Sigmoid colon (tissue), 7 donors: ENCODE data around the gene TECR. TPM values are rescaled to one million over a fixed set of nuclear protein-coding genes. Genes with fewer than 3 reads are reported as not detected.

ENCODE experiments used
- DNase-seq: peaks from one replicate; pipeline ENCODE4 v3.0.0-alpha.2; 2019
- H3K27ac ChIP-seq, 4 donors: fragments of 200-600 bp; sonication (generic); one replicate each; pipeline ENCODE4 v1.5.1; 2016 to 2019; ENCODE audit warnings: mild to moderate bottlenecking in 1 of 4
- H3K27me3 ChIP-seq, 3 donors: fragments of 200-600 bp; sonication (generic); one replicate each; pipeline ENCODE4 v1.5.1; 2019; ENCODE audit warnings: mild to moderate bottlenecking in 1 of 3
- H3K36me3 ChIP-seq, 4 donors: fragments of 200-600 bp; sonication (generic); one replicate each; pipeline ENCODE4 v1.5.1; 2016 to 2019
- H3K4me1 ChIP-seq, 4 donors: fragments of 200-600 bp; sonication (generic); one replicate each; pipeline ENCODE4 v1.5.1; 2017 to 2019
- H3K4me3 ChIP-seq, 4 donors: fragments of 200-600 bp; sonication (generic); one replicate each; pipeline ENCODE4 v1.5.1; 2017 to 2019; ENCODE audit warnings: mild to moderate bottlenecking in 2 of 4, moderate library complexity in 1 of 4
- H3K9me3 ChIP-seq, 4 donors: fragments of 200-600 bp in 3 of 4; sonication (generic) in 3 of 4; one replicate each; pipeline versions ENCODE4 v1.5.1 to v1.6.1; 2013 to 2019
- CTCF ChIP-seq, 4 experiments: fragments of 450-650 bp in 3 of 4; fragments of 200-600 bp in 1 of 4; IDR thresholded peaks; one replicate each; pipeline ENCODE4 v1.5.1; 2016 to 2019; ENCODE audit warnings: antibody characterized with exemption in 4 of 4, mild to moderate bottlenecking in 3 of 4, moderate library complexity in 2 of 4
- EP300 ChIP-seq, 4 donors: sonication (generic); formaldehyde crosslinking; IDR thresholded peaks; one replicate each; pipeline ENCODE4 v1.6.1; 2017; ENCODE audit warnings: antibody characterized with exemption in 4 of 4
- POLR2A ChIP-seq, 2 donors: fragments of 450-650 bp; IDR thresholded peaks; one replicate each; pipeline ENCODE4 v1.6.1; 2016; ENCODE audit warnings: antibody characterized with exemption in 2 of 2, mild to moderate bottlenecking in 2 of 2, moderate library complexity in 2 of 2
- POLR2AphosphoS5 ChIP-seq, 4 donors: sonication (generic); formaldehyde crosslinking; IDR thresholded peaks; one replicate each; pipeline ENCODE4 v1.6.1; 2017; ENCODE audit warnings: antibody characterized with exemption in 4 of 4
- WGBS, 2 donors: extraction: QIAGEN DNeasy Blood & Tissue Kit; methylation state at CpG; one replicate each; pipeline ENCODE4 v1.1.7; 2013; 5-methylcytosine and 5-hydroxymethylcytosine counted together
- intact Hi-C: fragments of 100-400 bp; cut with DNase I; formaldehyde crosslinking; loops from one replicate; pipeline ENCODE4 v1.15.1; 2023
- polyA plus RNA-seq, 3 donors: library from polyadenylated mRNA; stranded (reverse); fragments of 200-250 nt; gene quantifications; one replicate each; pipeline ENCODE4 v1.2.3, GENCODE V29; 2013
- total RNA-seq, 4 donors: library from RNA; depleted of rRNA; stranded (reverse); fragments of >200 nt; gene quantifications; one replicate each; pipeline ENCODE4 v1.1.0, GENCODE V29; 2016
- donor health status: healthy with polysubstance abuse.
- donor health status: Bipolar disorder and iron deficiency.
- donor health status: healthy.

The TECR gene
- total and polyA plus RNA-seq, 7 donors = 20.6 to 139 (median 32.4) TPM

GRCh38 chr19:14495672-14496028 lies 33.7 kb upstream of the TECR start:
- WGBS, 2 donors = 1% methylated on average over 28 of the region's 28 CpGs
- TF ChIP-seq POLR2AphosphoS5 (IDR thresholded peaks at IDR 0.05) (no peak), CTCF (IDR thresholded peaks at IDR 0.05) (no peak), EP300 (IDR thresholded peaks at IDR 0.05) (no peak), POLR2A (IDR thresholded peaks at IDR 0.05) (no peak)
- peak; percentile 68 for DNase-seq
- no peaks in the 10 kb centered on the region for H3K9me3 ChIP-seq
- H3K4me1 ChIP-seq = peaks cover 0 to 31% (median 24%) of the 10 kb centered on the region in 4 donors
- H3K27me3 ChIP-seq = no peaks in the 10 kb centered on the region
- peak overlapping the region; percentile 74 to 83 (median 80) for H3K27ac ChIP-seq
- intact Hi-C loops = no loop called here
- H3K4me3 ChIP-seq = peak overlapping the region; percentile 73 to 90 (median 80)
- H3K36me3 ChIP-seq = peaks cover 0 to 14% (median 0%) of the 10 kb centered on the region in 4 donors

GRCh38 chr19:14496029-14496833 lies 33.2 kb upstream of the TECR start, which contains the start of gene GIPC1:
Gene GIPC1, minus strand, starts transcription at chr19:14496127. Its CDS starts 13,151 bp downstream, at chr19:14482976.
- WGBS, 2 donors = 2 to 4% methylated on average over 71 of the region's 71 CpGs

GRCh38 chr19:14496834-14497227 lies 32.6 kb upstream of the TECR start:
- Histone ChIP-seq H3K36me3 (peaks cover 0 to 4% (median 0%) of the 10 kb centered on the region in 4 donors), H3K27me3 (no peaks in the 10 kb centered on the region), H3K27ac (peak overlapping the region; percentile 74 to 83 (median 78)), H3K4me3 (peak overlapping the region; percentile 73 to 90 (median 80)), H3K9me3 (no peaks in the 10 kb centered on the region), H3K4me1 (peaks cover 0 to 31% (median 24%) of the 10 kb centered on the region in 4 donors)
- DNase-seq = no peak
- TF ChIP-seq POLR2A (IDR thresholded peaks at IDR 0.05) = no peak
- no peak for TF ChIP-seq POLR2AphosphoS5 (IDR thresholded peaks at IDR 0.05)
- no peak for TF ChIP-seq CTCF (IDR thresholded peaks at IDR 0.05)
- no peak for TF ChIP-seq EP300 (IDR thresholded peaks at IDR 0.05)
- intact Hi-C loops = no loop called here
- WGBS, 2 donors = 17 to 57% methylated on average over 7 of the region's 7 CpGs

More at GRCh38 chr19:14496029-14496833, 33.2 kb upstream of the TECR start, which contains the start of gene GIPC1:
- peaks cover 0 to 31% (median 24%) of the 10 kb centered on the region in 4 donors for H3K4me1 ChIP-seq
- H3K27me3 ChIP-seq = no peaks in the 10 kb centered on the region
- no peaks in the 10 kb centered on the region for H3K9me3 ChIP-seq
- DNase-seq = peak; percentile 99
- peak within 1 kb of the TSS; percentile 74 to 83 (median 80) for H3K27ac ChIP-seq
- peaks cover 0 to 10% (median 0%) of the 10 kb centered on the region in 4 donors for H3K36me3 ChIP-seq
- intact Hi-C loops = no loop called here
- peak within 1 kb of the TSS; percentile 73 to 90 (median 80) for H3K4me3 ChIP-seq
- TF ChIP-seq CTCF (IDR thresholded peaks at IDR 0.05) = no peak
- TF ChIP-seq POLR2A (IDR thresholded peaks at IDR 0.05) = no peak
- no peak for TF ChIP-seq EP300 (IDR thresholded peaks at IDR 0.05)
- peak; percentile 43 to 81 (median 70) for TF ChIP-seq POLR2AphosphoS5 (IDR thresholded peaks at IDR 0.05)

- intact Hi-C loops = no loop called here
- H3K36me3 ChIP-seq = no peaks in the 10 kb centered on the region
- DNase-seq = no peak
- H3K27me3 ChIP-seq = no peaks in the 10 kb centered on the region
- no peak for TF ChIP-seq POLR2A (IDR thresholded peaks at IDR 0.05)
- no peak for TF ChIP-seq POLR2AphosphoS5 (IDR thresholded peaks at IDR 0.05)
- WGBS, 2 donors = 17 to 54% methylated on average over 6 of the region's 6 CpGs
- peaks cover 0 to 31% (median 24%) of the 10 kb centered on the region in 4 donors for H3K4me1 ChIP-seq
- H3K9me3 ChIP-seq = no peaks in the 10 kb centered on the region
- H3K4me3 ChIP-seq = no peak overlapping the region
- peak overlapping the region; percentile 74 to 83 (median 78) for H3K27ac ChIP-seq
Observed at GRCh38 chr19:14497228-14497921, 32.0 kb upstream of the TECR start.
